NCI-H345 treated with DMSO at 0.1 percent for 48 hours (cell line): ENCODE data around the gene MGMT.

Experiments
- DNase-seq: peaks from one replicate; lab custom pipeline; 2025; ENCODE audit not compliant: unreplicated experiment; lab: John Stamatoyannopoulos, UW

The MGMT gene

DNA sequence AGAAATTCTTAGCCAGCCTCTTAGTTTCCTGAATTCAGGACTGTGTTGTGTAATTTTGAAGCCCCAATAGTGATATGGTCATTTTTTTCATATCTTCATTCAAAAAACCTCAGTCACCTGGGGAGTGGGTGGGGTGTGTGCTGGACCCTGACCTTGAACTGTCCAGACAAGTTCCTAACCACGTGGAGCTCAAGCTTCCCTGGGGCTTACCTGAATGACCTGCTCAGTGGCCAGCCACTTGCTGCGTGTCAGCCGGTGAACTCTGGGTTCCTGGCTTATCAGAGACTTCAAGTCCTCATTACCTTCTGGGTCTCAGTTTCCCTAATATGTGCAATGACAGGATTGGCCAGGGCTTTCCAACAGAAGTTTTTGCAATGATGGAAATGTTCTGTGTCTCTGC lies 27.1 kb downstream of the MGMT start:
- no peak for DNase-seq

DNA sequence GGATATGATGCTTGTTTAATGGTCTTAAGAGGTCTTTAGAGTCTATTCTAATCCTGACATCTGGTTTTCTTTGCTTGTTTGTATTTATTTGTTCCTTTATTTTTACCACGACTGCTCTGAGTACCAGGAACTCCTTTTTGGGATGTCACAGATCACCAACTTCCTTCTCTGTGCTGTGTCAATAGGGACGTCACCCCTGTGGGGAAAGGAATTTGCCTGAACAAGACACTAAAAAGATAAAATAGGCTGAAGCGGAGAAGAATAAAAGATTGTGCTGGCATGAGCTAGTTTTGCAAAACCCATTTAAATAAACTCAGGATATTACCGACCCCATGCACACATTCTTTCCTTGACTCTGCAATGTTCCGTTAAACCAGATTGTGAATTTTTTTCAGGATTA lies 27.7 kb downstream of the MGMT start:
- no peak for DNase-seq

DNA sequence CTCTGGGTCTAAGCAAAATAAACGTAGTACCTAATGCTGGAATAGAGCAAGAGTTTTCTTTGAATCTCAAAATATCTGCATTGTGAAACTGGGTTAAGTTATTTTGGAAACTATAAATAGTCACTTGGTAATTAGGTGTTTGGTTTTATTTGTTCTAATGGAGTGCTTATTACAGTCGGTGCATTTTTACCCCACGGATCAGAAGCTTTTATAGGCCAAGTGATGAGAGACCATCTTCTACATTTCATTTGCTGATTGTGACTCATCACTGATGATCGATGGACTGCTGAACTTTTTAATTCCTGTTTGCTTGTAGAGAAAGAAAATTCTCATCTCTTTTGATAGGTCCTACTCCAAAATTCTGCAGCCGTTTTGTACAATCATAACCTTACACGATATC lies 28.2 kb downstream of the MGMT start:
- no peak for DNase-seq

GRCh38 chr10:129495698-129496097 lies 28.7 kb downstream of the MGMT start:
- DNase-seq, result no peak

DNA sequence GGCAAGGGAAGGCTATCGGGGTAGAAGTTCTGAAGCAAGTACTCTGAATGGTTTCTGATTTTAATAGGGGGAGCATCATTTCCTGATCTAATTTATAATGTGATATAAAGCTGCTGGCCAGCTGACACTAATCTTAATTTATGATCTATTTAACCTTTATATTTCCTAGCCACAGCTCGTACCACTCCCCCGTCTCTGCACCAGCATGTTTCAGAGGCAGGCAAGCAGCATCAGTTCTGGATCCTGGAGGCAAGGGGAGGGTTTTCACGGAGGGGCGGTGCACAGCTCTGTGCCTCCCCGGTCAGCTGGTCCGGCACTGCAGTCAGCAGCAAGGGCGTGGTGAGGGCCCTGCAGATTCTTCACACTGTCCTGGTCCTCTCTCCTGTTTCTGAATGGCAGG lies 30.0 kb downstream of the MGMT start:
- DNase-seq, result no peak

DNA sequence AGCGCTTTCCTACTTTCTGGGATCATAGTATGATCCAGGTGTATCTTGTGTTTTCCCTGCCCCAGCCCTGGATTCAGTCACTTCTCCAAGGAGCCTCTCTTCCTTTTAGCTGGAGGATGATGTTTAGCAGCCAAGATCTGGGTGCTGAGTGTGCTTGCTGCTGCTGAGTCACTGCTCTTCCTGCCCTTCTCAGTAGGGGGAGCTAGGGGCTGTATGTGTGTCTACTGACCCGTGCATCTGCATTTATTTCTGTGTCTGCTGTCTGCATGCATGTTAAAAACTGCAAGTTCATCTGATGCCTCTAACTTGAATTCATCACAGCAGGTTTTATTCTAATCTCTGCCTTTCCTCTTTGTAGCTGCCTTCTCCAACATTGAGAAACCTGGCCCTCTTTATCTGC lies 31.6 kb downstream of the MGMT start:
- DNase-seq, result no peak

GRCh38 chr10:129500617-129501339 lies 33.7 kb downstream of the MGMT start:
- DNase-seq, result no peak

GRCh38 chr10:129501652-129502436 lies 34.8 kb downstream of the MGMT start:
- DNase-seq, result no peak

GRCh38 chr10:129502448-129502847 lies 35.4 kb downstream of the MGMT start:
- DNase-seq, result no peak

- DNase-seq, result no peak
These were observed 38.5 kb downstream of the MGMT start for GRCh38 chr10:129505500-129506075.

DNA sequence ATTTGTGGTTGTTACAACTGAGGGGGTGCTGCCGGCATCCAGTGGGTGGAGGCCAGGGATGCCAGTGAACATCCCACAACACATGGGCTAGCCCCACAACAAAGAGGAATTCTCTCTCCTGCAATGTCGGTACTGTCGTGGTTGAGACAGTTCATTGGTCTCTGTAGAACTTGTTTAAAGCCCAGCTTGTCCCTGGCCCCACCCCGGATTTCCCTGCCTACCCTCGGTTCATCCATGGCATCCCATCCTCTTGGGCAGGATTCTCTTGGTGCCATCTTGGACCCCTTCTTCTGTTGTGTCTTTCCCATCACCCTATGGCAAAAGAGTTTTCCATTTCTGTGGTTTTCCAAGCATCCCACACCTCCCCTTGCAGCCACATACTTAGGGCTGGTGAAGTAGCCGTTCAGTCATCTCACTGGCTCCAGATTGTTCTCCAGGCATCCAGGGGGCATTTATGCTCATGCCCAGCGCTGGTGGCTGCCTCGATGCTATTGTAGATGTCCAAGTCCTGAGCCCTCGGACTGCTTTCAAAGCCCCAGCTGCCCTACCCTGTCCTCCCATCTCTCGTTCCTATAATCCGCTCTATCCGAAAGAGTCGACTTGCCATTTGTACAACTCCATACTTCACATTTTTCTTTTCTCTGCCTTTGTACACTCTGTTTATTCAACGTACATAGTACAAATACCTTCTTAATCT lies 39.2 kb downstream of the MGMT start:
- no peak for DNase-seq

DNA sequence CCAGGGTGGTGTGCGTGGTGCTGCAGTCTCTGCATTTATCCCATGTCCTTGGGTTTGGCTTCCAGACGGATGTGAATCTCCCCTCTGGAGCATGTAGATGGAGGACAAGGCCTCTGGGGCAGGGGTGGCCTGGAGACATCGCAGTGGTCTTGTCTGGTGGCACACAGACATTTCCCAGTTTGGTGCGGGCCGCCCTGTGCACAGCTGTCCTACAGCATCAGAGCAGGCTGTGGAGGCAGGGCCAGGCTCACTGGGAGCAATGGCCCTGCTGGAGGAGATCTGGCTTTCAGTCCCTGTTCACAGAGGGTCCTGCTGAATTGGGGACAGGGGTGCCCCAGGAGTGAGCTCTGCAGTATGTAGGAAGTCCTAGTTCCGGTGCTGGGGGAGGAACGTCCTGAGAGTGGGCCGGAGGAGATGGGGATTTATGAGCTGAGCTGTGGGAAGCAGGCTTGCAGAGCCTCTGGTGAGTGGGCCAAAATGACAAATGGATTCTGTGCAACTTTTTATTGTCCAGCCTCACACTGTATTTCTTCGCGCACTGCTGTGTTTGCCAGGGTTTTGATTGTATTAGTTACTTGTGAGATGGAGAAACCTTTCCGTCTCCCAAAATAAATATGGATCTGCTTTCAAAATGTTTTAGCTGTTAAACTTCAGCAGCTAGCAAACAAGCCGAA lies 40.3 kb downstream of the MGMT start:
- no peak for DNase-seq

DNA sequence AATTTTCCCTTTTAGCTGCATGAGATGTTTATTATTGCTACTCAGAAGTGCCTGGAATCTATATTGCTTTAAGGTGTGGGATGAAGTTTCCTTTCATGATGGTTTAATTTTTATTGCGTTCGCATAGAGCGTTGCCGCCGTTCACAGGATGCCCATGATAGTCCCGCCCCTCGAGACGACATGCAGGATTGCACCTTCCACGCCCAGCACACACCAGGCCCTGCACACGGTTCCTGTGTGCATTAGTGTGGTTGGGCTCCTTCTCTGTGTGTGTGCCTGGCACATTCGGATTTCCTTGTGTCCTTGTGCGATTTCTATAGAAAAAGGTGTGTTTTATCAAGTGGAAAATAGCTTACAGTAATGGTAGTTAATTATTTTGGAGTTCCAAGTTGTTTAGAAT lies 42.1 kb downstream of the MGMT start:
- DNase-seq, result no peak

DNA sequence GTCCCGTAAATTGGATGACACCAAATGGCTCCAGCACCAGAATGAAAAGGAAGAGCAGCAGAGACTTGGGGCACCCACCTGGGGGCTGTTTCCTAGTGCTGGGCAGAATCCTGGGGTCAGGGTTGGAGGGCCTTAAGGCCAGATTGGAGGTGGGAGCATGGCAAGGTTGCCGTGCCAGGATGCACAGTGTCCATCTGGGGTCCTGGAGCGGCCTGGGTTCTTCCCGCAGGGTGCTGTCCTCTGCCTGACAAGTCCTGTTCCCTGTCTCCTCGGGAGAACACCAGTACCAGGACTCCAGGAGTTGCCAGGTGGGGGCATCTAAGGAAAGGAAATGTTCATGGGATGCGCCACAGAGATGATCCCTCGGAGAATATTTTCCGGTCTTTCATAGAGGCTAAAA lies 42.8 kb downstream of the MGMT start:
- no peak for DNase-seq

GRCh38 chr10:129511086-129511485 lies 44.0 kb downstream of the MGMT start:
- DNase-seq, result no peak

- no peak for DNase-seq
These were observed 44.7 kb downstream of the MGMT start for GRCh38 chr10:129511758-129512157.

GRCh38 chr10:129513312-129513711 lies 46.3 kb downstream of the MGMT start:
- no peak for DNase-seq

- DNase-seq, result no peak
These were observed 47.8 kb downstream of the MGMT start for GRCh38 chr10:129514568-129515451.

DNA sequence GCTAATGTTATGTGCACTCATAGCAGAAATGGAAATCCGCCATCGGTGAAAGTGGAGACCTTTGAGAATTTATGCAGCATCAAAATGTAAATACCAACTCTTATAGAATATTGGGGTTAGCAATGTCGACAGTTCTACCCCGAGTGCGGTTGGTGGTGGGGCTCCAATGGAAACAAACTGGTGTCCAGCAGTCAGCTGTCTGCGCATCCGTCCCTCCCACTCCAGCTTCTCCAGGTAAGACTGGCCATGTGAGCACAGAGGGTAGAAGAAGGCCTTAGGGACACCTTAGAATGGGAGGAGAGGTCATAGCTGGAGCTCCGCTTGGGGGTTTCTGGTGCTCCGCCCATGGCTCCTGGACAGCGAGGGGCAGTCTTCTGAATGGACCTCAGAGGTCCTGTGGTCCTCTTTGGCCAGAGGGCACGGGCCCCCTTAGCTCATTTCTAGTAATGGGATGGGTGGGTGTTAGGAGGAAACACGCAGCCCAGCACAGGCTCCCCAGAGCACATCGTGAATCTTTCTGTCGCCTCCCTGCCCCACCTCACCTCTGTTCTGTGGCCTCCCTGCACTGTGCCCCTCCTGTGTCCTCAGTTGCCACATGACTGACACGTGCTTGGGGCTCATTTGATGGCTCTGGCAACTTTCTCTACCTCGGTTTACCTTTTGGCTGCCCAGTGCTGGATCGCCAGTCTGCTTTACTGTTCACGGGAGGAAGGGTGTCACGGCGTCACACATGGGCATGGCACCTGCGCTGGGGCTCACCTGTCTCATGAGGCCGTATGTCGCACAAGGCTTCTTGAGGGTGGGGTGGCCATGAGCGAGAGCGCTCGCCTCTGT lies 50.0 kb downstream of the MGMT start:
- DNase-seq, result no peak
